GM12874 (cell line): ENCODE measurements around the gene ASIC4.

Experiments
- TF ChIP-seq, protein P1 (sequence below): IDR thresholded peaks from 2 replicates; pipeline ENCODE4 v1.5.1; 2011; ENCODE audit warnings: low read depth, mild to moderate bottlenecking, control low read depth, low read length, moderate library complexity; ENCODE audit not compliant: insufficient read depth

Gene ASIC4

DNA sequence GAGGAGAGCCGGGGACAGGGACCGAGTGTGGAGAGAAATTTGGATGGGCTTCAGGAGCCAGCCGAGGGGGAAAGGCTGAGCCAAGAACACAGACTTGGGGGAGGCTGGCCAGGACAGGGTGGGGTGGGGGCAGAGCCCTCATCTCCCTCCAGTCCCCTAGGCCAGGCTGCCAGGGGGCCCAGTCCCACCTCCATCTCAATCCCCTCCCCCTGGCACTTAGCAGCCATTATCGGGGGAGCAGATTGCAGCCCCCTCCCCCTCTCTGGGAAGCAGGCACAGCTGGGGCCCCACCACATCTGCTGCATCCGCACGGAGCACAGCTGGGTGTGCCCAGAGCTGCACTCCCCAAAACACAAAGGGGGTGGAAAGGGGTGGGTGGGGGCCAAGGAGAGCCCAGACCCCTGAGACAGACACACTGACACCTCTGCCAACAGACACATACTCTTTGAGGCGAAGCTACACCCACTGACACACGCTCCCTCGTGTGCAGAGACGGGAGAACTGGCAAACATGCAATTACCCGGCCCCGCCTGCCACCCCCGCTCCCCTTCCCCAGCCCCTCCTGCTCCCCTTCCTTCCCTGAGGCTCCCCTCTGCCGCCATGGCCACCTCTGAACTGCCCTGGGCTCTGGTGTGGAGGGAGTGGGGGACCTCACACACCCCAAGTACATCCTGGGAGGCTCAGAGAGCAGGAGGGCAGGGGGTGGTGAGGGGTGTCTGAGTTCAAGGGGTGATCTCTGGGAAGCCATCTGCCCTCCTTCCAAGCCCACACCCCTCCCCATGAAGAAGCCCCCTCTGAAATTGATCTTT is 5.1 kb upstream of the ASIC4 start:
- TF ChIP-seq, protein P1, sequence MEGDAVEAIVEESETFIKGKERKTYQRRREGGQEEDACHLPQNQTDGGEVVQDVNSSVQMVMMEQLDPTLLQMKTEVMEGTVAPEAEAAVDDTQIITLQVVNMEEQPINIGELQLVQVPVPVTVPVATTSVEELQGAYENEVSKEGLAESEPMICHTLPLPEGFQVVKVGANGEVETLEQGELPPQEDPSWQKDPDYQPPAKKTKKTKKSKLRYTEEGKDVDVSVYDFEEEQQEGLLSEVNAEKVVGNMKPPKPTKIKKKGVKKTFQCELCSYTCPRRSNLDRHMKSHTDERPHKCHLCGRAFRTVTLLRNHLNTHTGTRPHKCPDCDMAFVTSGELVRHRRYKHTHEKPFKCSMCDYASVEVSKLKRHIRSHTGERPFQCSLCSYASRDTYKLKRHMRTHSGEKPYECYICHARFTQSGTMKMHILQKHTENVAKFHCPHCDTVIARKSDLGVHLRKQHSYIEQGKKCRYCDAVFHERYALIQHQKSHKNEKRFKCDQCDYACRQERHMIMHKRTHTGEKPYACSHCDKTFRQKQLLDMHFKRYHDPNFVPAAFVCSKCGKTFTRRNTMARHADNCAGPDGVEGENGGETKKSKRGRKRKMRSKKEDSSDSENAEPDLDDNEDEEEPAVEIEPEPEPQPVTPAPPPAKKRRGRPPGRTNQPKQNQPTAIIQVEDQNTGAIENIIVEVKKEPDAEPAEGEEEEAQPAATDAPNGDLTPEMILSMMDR = no peak

DNA sequence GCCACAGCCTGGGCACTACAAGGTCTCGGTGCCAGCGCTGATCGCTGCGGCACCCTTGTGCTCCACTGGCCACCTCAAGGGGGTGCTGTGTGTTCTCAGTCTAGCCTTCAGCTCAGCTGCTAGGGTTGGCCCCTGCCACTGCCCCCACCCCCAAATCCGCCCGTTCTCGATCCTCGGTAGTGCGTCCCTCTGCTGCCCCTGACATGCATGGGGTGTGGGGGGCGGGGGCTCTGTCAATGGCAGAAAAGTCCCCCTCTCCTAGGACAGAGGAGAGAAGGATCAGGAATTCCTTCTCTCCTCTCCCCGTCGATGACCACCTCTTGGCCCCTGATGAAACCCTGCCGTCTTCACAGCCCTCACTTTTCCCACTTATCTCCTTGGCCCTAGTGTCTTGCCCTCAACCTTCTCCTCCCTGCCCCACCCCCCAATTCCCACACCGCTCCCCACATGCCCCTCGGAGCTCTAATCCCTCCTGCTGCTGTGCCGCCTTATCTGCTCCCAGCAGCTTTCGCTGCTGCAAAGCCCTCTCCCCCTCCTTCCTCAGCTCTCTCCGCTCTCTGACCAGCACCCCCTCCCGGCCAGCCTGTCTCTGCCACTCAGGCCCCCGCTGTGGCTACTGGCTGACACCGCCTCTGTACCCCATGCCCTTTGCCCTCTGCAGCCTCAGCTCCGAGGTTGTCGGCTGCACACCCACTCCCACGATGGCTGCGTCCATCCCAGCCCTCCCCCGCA is 4.3 kb upstream of the ASIC4 start:
- TF ChIP-seq, protein P1 = peak; percentile 82

DNA sequence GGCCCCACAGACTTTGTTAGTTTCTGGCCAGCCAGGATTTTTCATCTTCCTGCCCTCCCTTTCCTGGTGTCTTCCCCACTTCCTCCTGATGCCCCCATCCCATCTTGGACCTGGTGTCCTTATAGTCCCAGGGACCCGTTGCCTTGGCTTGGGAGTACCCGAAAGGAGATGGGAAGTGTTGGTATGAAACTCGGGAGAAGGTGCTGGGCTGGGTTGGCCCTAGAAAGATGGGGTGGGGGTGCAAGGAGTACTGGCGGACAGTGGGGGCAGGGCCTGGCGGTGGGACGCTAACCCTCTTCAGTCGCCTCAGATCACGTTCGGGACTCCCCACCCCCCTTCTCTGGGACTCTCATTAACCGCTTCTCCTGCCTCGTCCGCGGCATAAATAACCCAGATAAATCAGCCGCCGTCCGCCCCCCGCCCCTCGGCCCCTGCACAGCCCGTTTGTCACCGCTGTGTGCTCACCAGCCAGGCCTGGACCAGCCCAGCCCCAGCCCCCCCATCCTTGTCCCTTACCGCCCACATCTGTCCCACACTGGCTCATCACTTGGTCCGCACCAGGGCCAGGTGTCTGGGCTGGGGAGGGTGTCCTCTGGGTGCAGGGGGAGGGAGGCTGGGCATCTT is 3.7 kb upstream of the ASIC4 start:
- TF ChIP-seq, protein P1 = no peak

DNA sequence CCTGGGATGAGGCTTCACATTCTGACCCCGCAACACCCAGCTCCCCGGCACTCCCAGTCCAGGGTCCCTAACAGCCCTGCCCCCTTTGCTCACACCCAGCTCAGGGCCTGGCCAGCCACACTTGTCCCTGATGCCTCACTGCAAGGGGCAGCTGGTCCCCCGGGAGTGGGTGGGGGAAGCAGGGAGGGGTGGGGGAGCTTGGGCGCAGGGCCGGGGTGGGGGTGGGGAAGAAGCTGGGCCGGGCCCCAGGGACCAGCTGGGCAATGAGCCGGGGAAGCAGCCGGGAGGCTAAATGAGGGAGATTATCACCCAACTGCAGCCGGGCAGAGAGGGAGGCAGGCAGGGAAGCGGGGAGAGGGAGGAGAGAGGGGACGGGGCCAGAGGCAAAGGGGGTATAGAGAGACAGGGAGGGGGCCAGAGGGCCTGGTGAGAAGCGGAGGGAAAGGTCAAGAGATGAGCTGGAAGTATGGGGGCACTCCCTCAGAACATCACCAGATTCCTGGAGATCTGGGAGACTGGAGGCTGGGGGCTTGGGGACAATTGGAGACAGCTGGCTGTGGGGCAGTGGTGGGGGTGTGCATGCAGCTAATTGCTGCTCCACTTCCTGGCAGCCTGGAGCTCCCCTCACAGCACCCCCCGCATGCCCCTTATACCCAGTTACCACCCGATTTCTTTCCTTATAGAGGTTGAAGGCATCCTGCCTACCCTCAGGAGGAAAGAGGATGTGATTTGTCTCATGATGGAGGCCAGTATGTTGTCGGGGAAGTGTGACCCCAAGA is 2.5 kb upstream of the ASIC4 start:
- TF ChIP-seq, protein P1 = no peak

DNA sequence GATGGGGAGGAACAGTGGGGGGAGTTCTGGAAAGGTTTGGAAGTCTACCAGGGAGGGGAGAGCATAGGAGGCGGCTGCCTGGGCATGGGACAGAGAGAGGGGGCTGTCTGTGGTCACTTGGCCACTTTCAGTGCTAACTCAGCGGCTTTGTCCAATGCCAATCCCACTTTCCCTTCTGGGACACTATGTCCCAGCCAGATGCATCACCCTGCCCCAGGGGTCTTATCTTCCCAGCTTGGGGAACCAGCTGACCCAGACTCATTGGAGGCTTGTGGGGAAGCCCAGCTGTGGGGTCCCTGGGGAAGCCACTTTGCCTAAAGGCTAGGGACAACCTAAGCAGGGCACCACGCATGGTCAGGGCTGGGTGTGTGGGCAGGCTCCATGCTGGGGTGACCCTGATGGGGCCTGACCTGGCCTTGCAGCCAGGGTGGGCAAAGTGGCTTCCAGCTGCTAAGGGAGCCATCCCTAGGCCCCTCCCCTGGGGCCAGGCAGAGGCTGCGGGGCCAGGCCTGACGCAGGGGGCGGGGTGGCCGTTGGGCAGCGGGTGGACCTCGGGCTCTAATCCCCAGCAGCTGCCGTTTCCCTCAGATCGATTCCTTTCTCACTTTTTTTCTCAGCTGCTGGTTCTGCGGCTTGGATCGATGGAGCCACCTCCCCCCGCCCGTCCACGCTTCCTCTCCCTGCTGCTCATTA is 1.6 kb upstream of the ASIC4 start:
- TF ChIP-seq, protein P1 = no peak

DNA sequence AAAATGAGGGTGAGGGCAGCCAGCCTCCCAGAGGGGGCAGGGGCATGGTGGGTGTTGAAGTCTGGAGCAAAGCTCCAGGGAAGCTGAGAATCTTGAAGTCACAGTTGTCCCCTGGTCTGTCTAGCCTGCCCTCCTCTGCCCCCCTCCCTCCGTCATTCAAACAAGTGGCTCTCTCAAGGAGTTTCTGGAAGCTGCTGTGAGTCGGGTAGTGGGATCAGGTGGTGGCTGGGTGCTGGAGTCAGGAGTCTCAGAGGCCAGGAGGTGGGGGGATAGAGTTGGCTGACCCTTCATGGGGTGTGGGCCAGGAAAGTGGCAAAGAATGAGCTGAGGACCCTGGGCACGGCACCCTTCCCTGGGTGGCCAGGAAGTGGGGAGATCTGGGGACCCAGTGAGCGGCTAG is 495 bp upstream of the ASIC4 start:
- TF ChIP-seq, protein P1 = no peak

DNA sequence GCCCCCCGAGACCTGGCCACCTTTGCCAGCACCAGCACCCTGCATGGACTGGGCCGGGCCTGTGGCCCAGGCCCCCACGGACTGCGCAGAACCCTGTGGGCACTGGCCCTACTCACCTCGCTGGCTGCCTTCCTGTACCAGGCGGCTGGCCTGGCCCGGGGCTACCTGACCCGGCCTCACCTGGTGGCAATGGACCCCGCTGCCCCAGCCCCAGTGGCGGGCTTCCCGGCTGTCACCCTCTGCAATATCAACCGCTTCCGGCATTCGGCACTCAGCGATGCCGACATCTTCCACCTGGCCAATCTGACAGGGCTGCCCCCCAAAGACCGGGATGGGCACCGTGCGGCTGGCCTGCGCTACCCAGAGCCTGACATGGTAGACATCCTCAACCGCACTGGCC is 554 bp downstream of the ASIC4 start:
- TF ChIP-seq, protein P1 = no peak
